ENCODE measurements around the gene LSM5.

- no peak for TF ChIP-seq CTCF (IDR thresholded peaks at IDR 0.05)
- no peak for TF ChIP-seq POLR2A (IDR thresholded peaks at IDR 0.05)
Observed at GRCh38 chr7:32472015-32472414, 18.2 kb downstream of the LSM5 start.
